ENCODE results near the gene METTL1. TPM values are rescaled to one million over a fixed set of nuclear protein-coding genes. Genes with fewer than 3 reads are reported as not detected.

Gene METTL1
- total RNA-seq, 3 donors from 2014 or later: 10.1 to 15.3 (median 10.6) TPM

- no peak for TF ChIP-seq CTCF (IDR thresholded peaks at IDR 0.05)
- intact Hi-C loops (cut with DNase I, micrococcal nuclease): no loop called here
- Histone ChIP-seq H3K4me1 (ENCODE audit: low read depth) (peaks cover 16% of the 10 kb centered on the region), H3K4me3 (no peak overlapping the region), H3K36me3 (ENCODE audit: low read depth) (no peaks in the 10 kb centered on the region), H3K9me3 (no peaks in the 10 kb centered on the region)
- ATAC-seq (no peak), DNase-seq (no peak)
These were observed 44.3 kb upstream of the METTL1 start for GRCh38 chr12:57816001-57816854.

GRCh38 chr12:57815177-57816000, 43.5 kb upstream of the METTL1 start:
- Histone ChIP-seq H3K9me3 (no peaks in the 10 kb centered on the region), H3K36me3 (ENCODE audit: low read depth) (no peaks in the 10 kb centered on the region), H3K4me3 (no peak overlapping the region), H3K4me1 (ENCODE audit: low read depth) (peaks cover 16% of the 10 kb centered on the region)
- no peak for DNase-seq
- no peak for TF ChIP-seq CTCF (IDR thresholded peaks at IDR 0.05)
- ATAC-seq: peak; percentile 34
- intact Hi-C loops (cut with DNase I, micrococcal nuclease): no loop called here

GRCh38 chr12:57813971-57814772, 42.3 kb upstream of the METTL1 start:
- Histone ChIP-seq H3K4me3 (no peak overlapping the region), H3K4me1 (ENCODE audit: low read depth) (peaks cover 16% of the 10 kb centered on the region), H3K9me3 (no peaks in the 10 kb centered on the region), H3K36me3 (ENCODE audit: low read depth) (no peaks in the 10 kb centered on the region)
- intact Hi-C loops (cut with DNase I, micrococcal nuclease): no loop called here
- ATAC-seq (no peak), DNase-seq (no peak)
- no peak for TF ChIP-seq CTCF (IDR thresholded peaks at IDR 0.05)

GRCh38 chr12:57813111-57813970, 41.4 kb upstream of the METTL1 start:
- Histone ChIP-seq H3K4me3 (no peak overlapping the region), H3K9me3 (no peaks in the 10 kb centered on the region), H3K36me3 (ENCODE audit: low read depth) (no peaks in the 10 kb centered on the region), H3K4me1 (ENCODE audit: low read depth) (peaks cover 16% of the 10 kb centered on the region)
- ATAC-seq: no peak
- no peak for TF ChIP-seq CTCF (IDR thresholded peaks at IDR 0.05)
- intact Hi-C loops (cut with DNase I, micrococcal nuclease): no loop called here
- no peak for DNase-seq
